GM20000 (cell line): ENCODE results near the gene EME2.

ENCODE experiments used
- DNase-seq: peaks from one replicate; pipeline ENCODE4 v3.0.0; 2012; ENCODE audit warnings: low spot score
- TF ChIP-seq, protein P1 (sequence below): IDR thresholded peaks from 2 replicates; pipeline ENCODE4 v1.5.1; 2012; ENCODE audit warnings: mild to moderate bottlenecking, control low read depth; ENCODE audit errors: extremely low read depth, missing control alignments

EME2 gene

DNA sequence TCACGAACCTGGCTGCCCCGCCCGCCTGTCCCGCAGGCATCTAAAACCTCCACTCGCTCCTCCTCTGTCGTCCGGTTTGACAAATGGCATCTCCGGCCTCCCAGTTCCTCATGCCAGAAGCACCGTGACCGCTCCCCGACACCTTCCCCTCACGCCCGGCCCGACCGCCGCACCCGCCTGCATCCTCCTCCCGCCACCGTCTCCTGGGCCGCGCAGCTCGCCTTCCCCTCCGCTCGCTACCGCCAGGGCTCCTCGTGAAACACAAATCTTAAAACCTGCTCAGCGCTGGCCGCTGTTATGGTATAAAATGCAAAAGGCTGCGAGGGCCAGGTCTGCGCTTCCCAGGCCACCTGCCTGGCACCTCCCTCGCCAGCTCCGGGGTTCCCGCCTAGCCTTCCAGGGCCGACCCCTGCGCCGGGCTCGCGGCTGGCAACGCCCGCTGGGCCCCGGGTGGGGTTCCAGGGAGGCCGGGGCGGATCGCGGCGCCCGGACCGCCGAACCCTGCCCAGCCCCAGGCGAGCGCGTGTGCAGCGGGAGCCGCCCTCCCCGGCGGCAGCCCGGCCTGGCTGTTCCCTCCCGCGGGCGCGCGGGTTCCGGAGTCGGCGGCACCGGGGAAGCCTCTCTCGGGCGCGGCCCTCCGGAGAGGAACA is 9.3 kb downstream of the EME2 start:
- TF ChIP-seq, protein P1, sequence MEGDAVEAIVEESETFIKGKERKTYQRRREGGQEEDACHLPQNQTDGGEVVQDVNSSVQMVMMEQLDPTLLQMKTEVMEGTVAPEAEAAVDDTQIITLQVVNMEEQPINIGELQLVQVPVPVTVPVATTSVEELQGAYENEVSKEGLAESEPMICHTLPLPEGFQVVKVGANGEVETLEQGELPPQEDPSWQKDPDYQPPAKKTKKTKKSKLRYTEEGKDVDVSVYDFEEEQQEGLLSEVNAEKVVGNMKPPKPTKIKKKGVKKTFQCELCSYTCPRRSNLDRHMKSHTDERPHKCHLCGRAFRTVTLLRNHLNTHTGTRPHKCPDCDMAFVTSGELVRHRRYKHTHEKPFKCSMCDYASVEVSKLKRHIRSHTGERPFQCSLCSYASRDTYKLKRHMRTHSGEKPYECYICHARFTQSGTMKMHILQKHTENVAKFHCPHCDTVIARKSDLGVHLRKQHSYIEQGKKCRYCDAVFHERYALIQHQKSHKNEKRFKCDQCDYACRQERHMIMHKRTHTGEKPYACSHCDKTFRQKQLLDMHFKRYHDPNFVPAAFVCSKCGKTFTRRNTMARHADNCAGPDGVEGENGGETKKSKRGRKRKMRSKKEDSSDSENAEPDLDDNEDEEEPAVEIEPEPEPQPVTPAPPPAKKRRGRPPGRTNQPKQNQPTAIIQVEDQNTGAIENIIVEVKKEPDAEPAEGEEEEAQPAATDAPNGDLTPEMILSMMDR, result no peak
- peak; percentile 67 for DNase-seq

DNA sequence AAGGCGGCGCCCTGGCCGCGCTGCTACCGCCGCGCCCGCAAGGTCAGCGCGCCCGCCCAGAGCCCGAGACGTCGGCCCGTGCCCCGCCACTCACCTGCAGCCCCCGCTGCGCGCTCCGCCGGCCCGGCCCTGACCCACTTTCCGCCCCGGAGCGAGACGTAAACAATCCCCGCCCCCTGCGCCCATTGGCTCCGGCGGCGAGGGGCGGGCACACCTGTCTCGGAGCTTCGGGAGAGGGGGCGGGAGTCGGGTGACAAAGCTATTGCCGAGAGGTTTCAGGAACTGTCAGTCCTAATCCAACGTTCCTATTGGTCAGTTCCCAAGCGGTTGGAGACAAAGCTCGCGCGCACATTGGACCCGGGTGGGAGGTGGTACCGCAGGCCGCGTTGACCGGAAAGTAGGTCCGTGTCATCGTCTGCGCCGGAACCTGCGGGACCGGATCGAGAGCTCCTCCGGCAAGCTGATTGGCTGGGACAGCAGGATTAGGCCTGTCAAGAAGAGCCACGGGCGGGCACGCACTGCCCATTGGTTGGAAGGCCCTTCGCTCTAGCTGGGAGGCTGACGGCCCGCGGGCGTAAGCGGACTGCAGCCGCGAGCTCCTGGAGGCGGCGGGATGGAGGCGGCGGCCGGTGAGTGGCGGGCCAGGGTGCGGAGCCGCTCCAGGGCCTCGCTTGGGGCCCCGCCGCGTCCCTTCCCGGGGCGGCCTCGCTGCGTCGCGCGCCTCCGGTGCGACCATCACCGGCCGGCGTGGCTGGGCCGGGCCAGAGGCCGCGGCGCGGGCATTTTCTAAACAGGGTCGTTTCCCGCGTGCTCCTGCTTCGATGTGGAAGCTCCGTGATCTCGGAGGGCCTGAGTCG is 10.0 kb downstream of the EME2 start, which contains the start of the genes NUBP2 and SPSB3:
Gene NUBP2, plus strand, starts transcription at position 553 of the 857 bp plus-strand sequence. Its CDS starts 61 bp downstream, at position 614.
Gene SPSB3, minus strand, starts transcription at position 164 of the 857 bp plus-strand sequence. CDS start 1,088 bp downstream, outside the sequence.
- TF ChIP-seq, protein P1, result no peak
- peak; percentile 99 for DNase-seq

- TF ChIP-seq, protein P1, result no peak
These were observed 12.6 kb downstream of the EME2 start for GRCh38 chr16:1784977-1785845.

GRCh38 chr16:1785846-1786170 is 13.2 kb downstream of the EME2 start:
- DNase-seq, result no peak

More at GRCh38 chr16:1784977-1785845, 12.6 kb downstream of the EME2 start:
- no peak for DNase-seq

GRCh38 chr16:1786242-1787055 is 13.8 kb downstream of the EME2 start:
- DNase-seq, result no peak
- TF ChIP-seq, protein P1, result no peak

More at GRCh38 chr16:1785846-1786170, 13.2 kb downstream of the EME2 start:
- TF ChIP-seq, protein P1, result no peak

- no peak for DNase-seq
- TF ChIP-seq, protein P1, result no peak
These were observed 14.4 kb downstream of the EME2 start for GRCh38 chr16:1787056-1787321.
